GM21390 (cell line): ENCODE measurements around the gene AGPAT4.
"Not testable (repeated sequence)": the region's sequence is repeated elsewhere in the genome, so short reads cannot be mapped to it uniquely, and the experiment has no call there.

ENCODE experiments used
- ATAC-seq: cut with Tn5 transposase; IDR thresholded peaks from one replicate; pipeline ENCODE4 v1.9.1; 2021; ENCODE audit not compliant: unreplicated experiment

The AGPAT4 gene

DNA sequence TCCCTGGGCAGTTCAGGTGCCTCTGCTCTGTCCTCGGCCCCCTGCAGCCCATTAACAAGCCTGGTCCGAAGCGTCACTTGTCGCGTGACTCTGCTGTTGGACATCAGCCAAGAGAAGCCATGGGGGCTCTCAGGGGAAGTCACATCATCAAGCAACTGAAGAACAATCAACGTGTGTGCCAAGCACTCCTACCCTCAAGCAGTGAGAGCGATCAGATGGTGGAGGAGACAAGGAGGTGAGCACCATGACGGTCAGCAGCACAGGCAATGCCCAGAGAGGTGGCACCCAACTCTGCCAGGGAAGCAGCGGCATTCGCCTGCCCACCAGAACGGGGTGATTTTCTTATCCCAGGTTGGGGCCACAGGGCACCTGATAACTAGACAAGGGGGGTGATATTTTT lies 132.7 kb downstream of the AGPAT4 start:
- no peak for ATAC-seq

DNA sequence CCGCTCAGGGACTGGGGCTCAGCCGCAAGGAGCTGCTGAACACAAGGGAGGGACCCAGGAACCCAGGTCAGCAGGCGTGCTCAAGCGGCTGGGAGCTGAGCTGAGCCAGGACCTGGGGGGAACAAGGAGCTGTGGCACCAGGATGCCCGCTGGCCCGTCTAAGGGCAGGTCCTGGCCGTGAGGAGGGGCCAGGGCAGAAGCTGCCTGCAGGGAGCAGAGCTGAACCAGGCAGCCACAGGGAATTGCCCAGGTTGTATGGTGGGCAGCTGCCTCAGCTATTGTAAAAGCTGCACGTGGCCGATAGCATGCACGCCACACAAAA lies 133.3 kb downstream of the AGPAT4 start:
- ATAC-seq = no peak

DNA sequence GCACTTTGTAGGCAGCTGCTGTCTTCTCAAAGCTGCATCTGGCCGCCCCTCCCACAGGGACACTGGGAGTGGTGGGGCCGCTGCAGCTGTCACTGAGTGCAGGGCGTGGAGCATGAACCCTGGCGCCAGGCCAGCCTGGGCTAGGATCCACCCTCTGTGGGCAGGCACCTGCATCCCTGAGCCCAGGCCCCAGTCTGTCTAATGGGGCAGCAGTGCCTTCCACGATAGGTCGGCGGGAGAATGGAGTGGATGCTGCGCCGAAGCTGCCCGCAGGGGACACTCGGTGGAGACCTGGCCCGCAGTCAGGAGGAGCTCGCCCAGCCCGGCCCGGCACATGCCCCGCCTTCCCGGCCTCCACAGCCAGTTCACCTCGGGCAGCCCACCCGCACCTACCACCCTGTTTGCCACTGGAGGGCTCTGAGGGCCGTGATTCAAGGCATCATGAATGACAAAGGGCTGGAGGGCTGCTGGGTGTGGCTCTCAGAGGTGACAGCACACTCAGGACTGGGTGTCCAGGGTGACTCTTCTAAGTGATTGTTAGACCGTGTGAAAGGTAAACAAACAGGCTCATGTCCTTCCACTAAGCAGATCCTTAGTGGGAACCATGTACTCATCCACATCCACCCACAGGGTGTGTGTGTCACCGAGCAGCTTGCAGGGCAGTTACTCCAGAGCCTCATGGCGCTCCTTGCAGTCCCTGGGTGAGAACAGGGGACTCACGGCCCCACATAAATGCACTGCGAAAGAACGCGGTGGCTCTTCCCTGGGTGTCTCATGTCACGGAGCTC lies 133.9 kb downstream of the AGPAT4 start:
- ATAC-seq = no peak

DNA sequence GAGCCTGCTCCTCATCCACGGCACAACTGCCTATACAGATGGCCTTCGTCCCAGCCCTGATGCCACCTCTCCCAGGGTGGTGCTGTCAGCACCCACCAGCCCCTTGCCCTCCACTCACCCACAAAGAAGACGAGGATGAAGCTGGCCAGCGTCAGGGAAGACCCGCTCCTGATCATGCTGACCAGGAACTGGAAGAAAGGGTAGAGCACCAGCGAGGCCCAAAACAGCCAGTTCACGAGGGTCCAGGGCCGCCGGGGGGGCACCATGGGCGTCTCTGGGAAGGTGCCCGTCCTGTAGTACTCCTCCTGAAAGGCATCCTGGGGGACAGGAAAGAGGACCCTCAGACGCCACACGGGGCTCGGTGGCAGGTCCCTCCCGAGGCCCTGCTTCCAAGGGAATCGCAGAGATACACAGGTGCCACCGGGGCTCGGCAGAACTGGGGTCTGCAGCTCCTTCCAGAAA lies 134.5 kb downstream of the AGPAT4 start:
- no peak for ATAC-seq

DNA sequence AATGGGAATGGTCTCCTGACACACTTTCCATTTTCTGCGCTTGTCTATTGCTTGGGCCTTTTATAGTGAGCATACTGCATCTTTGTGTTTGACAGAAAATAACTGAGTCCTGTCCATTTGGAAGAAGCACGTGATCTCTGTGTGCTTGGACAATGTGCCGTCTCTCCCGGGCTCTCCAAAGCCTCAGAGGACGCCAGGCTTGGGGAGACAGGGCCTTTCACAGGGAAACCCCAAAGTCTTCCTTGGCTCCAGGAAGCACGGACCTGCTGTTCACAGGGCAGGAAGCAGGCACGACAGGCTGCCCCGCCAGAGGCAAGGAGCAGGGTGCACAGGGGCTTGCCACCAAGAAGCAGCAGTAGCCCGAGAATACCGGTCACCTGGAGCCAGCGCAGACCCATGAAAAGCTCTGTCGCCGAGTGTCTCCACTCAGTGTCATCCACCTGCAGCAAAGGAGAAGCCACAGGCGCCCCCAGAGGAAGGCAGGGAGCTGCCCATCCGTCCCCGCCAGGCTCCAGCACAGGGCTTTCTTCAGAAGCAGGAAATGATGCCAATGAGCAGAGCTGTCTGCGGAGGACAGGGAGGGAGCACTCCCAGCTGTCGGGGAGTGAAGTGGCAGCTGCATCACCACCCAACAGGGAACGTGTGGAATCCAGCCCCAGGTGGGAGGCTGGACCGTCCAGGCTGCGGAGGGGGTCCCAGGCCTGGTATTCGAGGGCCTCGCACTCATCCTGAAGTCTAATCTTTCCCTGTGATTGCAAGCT lies 135.1 kb downstream of the AGPAT4 start:
- no peak for ATAC-seq

DNA sequence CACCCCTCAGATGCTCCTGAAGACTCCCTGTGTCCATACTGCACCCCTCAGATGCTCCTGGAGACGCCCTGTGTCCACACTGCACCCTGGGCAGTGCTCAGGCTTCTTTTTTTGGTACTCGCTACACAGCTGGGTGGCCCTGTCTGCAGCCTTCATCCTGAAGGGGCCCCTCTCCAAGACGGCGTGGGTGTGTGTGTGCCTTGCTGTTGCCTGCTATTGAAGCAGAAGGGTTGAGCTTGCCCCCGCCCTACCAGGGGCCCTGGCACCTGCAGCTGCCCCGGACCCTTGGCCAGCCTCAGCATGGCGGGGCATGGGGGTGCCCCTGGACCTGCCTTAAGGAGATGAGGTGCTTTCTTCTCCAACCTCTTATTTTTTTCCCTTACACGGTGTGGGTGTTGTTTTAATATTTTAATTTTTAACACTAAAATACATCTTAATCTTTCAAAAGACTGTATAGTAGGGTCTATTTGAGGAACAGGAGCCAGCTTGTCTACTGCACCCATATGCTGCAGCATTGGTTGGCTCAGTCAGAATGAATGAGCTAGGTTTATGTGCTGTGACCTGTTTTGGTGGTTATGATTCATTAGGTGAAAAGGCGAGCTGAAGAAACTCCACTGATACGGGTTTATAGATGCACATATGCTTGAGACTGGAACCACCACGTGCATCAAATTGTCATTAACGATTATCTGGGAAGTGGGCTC lies 135.9 kb downstream of the AGPAT4 start:
- ATAC-seq = no peak

DNA sequence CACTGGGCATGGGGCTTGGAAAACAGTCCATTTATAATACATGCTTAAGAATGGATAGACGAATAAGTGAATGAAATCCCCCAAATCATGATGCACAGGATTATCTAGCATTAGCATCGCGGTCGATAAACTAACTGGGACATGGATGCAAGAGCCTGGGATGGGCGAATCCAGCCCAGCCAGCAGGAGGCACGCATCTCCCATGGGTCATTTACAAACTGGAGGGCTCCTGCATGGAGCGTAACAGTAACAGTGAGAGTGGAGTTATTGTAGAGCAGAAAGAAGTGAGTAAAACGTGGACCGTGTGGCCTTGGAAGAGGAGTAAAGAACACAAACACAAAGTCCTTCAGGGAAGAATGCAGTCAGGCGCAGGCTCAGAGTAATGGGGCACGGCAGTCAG lies 136.5 kb downstream of the AGPAT4 start:
- ATAC-seq = no peak

DNA sequence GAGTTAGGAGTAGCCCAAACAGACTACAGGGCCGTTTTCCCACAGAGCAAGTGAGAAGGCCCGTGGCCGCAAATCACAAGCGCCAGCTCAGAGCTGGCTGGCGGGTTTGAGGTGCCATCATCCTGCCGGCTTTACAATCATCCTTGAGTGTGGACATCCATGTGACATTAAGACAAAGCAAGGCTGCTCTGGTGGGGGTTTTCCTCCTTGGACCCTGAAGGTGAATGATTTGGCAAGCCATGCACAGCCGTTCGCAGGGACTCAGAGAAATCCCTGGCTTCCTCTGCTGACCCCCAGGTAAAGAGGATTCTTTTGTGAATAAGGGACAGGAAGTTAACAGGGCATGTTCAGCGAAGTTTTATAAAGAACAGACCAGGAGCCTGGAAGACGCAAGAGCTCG lies 137.2 kb downstream of the AGPAT4 start:
- no peak for ATAC-seq

DNA sequence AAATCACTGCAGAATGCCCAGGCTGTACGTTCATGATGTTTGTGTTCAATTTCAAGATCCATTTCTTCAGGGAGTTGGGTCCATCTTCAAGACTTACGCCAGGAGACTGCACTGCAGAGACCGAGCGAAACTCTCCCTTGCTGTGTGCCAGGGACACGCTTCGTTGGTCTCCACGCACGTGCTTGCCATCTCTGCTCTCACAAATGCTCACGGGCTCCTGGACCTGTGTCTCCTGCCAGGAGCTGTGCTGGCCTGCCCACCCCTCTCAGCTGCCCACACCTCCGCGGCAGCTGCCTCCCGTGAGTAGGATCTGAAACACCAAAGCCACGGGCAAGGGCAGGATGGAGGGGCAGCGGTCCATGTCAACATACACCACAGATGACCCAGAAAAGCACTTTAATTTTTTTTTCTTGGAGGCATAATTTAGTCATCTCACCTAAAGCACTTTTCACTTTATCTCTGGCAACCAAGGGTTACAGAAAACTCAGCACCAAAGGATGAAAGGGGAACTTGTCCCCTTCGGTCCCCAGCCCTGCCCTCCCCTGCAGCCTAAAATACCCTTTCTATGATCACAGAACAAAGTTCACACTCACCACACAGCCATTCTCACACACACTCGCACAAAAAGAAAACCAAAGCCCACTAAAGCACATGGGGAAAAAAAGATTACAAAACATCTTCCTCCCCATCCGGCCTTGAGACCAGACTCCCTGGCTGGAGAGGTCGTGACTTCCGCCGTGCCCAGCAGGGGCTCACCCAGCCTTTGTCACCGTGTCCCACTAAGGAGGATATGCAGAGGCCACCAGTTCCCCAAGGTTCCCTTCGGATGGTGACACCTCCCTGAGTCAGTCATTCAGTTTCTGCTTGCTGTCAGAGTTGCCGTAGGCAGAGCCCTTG lies 137.9 kb downstream of the AGPAT4 start:
- peak; percentile 40 for ATAC-seq

DNA sequence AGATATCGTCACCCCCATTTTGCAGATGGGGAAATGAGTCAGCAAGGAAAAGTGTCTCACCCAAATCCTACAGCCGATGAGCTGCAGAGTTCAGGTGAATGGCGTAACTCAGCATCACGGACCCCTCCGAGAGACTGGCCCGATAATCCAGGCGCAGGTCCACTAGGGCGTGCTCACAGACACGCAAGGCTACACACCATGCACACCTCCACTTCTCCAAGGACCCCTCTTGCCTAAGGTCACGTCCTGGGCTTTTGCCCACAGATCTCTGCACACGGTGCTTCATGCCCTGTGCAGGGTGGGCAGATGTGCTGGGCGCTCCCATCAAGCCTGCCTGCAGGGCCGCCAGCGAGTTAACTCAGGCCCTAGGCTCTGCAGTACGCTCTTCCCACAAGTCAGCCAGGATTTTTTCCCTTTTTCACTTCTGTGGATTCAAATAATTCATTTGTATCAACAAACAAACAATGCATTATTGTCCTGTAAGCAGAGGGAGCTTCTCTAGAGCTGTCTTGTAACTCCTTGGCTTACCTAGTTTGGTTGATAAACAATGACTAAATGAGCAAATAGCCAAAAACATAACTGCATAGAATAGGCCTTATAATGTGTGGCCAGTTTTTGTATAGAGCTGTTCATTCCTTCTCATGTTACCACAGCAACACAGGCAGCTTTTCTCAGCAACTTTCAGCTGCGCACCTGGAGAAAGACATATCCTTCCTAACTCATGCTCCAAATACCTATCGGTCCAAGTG lies 139.1 kb downstream of the AGPAT4 start:
- ATAC-seq = no peak

DNA sequence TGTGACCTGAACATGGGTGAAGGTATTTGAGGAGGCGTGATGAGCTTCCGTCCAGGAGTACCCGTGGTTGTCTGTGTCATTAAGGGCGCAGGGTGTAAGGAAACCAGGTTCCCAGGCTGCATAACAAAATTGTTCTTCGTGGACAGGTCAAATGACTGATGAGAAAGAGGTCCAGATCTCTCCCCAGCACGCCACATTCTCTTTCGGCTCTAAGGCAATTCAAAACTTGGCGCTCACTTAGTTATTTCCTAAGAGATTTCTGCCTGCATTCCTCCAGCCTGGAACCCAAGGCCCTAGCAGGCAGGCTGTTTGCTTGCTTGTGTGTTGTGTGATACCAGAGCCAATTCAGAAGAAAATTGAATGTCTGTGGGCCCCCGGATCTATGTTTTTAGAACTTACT lies 139.9 kb downstream of the AGPAT4 start:
- ATAC-seq = no peak

DNA sequence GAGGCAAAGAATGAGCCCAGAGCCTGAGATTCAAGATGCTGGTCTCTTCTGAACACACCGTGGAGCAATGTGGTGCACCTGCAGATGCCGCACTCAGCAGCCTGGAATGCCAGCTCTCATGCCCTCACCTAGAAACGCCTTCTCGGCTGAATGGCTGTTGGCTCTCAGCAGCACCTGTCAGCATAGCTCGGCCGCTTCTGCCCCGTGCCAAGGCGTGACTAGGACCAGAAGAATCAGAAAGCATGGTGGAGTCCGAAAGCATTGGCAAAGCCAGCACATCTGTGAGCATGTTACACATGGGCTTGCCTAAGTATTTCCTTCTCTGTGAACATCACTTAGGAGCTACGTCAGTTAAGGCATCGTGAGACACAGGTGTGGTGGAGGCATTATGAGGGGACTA lies 141.5 kb downstream of the AGPAT4 start:
- no peak for ATAC-seq

DNA sequence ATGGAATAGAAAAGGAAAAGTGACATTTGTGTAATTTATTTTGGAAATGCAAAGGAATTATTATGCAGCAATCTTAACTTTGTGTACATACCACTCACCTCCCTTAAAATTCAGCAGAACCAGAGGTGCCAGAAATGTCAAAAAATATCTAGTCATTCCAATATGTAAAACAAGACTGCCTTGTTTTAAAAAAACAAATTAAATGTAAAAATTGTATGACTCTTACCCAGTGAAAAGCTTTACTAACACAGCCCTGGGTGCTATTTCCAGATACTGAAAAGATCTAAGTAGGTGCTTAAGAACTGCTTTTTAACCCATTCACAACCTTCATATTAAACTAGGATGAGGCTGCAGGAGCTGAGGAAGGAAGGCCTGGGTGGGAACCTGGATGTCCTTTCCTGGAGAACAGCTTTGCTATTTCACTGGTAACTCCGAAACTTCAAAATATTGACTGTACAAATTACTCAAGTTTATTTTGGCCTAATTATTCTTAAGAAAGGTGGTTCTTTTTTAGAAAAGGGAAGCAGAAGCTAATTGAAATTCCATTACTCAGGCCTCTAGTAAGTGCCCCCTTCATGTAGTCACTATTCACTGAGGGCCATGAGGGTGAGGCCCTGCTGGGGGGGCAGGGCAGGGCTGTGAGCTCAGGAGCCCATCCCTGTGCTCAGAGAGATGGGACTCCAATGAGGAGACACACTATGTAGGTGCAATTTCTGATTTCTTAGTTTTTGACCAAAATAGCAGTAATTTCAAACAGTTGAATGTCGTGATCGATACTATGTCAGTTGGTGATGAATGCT lies 142.7 kb downstream of the AGPAT4 start:
- no peak for ATAC-seq

DNA sequence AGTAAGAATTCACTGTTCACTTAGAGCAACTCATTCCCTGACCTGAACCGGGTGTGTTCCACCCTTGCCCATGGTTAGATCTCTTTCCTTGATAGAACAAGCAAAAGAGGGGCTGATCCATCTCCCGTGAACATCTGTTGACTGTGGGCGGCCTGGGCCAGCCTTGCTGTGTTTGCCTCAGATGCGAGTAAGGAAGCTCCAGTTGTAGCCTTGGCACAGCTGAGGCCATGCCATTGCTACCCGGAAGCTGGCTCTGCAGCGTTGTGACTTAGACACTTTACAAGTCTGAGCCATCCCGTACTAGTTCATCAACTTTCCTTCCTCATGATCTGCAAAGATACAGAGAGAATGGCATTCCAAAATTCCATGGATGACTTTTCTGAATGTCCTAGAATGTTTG lies 143.3 kb downstream of the AGPAT4 start:
- ATAC-seq = no peak

DNA sequence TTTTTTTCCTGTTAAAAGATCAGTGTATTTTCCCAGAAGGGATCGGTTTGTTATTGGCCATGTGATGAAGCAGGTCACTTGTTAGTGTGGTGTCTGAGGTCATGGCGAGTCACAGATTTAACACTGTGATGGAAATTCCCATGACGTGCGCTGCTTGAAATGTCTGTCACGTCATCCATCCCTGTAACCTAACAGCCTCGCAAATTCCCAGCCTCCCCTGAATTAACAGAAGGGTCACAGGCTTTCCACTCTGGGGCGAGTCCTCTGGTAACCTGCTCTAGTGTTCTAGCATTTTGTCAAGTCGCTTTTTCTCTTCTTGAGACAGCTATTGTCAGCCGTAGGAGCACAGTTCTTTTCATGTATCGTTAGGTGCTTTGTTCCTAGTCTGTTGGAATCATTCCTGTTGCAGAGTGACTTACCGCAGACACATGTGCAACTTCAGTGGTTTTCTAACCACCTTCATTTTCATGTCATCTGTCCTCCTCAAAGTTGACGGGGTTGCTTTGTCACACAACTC lies 145.1 kb downstream of the AGPAT4 start:
- no peak for ATAC-seq

DNA sequence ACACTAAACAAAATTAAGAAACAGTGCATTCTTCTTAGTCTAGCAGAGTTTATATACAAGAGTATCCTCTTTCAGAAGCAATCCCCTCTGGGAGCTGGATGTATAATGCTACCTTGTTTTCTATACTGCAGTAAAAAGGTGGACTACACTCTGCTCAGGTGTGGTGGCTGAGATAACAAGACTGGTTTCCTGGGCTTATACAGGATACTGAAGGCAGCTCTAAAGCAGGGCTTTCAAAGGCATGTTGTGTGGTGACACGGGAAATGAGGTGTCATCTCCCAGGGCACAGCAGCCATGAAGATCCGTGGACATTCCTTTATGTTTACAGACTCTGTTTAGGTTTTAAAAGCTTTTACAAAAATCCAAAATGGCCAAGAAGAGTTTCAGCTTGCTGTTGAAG lies 145.6 kb downstream of the AGPAT4 start:
- no peak for ATAC-seq

DNA sequence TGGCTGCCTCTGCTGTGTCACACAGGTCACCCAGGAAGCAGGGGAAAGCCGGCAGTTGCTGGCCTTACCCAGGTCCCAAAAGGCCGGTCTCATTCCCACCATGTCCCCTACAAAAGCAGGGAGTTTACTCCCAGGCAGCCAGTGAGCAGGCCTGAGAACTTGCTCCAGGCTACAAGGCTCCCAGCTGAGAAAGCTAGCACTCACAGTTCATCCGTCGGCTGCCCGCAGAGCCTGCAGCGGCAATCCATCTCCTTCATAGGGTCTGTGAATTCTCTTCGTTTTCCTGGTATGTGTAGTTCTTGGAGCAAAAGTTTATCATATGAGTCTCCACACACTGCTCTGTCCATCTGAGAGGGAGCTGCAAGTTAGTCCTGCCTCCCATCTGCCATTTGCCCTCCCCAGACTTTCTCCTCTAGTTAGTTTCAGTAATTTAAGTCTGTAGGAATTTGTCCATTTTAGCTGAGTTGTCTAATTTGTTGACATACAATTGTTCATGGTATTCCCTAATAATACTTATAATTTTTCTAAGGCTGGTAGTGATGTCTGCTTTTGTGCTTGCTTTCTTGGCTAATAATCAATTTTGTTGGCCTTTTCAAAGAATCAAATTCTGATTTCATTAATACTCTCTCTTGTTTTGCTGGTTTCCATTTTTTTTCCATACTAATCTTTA lies 146.7 kb downstream of the AGPAT4 start:
- no peak for ATAC-seq

DNA sequence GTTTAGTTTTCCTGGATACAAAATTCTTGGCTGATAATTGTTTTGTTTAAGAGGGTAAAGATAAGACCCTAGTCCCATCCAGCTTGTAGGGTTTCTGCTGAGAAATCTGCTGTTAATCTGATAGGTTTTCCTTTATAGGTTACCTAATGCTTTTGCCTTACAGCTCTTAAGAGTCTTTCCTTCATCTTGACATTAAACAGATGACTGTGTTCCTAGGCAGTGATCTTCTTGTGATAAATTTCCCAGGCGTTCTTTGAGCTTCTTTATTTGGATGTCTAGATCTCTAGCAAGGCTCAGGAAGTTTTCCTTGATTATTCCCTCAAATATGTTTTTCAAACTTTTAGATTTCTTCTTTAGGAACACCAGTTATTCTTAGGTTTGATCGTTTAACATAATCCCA lies 148.3 kb downstream of the AGPAT4 start:
- ATAC-seq = no peak

DNA sequence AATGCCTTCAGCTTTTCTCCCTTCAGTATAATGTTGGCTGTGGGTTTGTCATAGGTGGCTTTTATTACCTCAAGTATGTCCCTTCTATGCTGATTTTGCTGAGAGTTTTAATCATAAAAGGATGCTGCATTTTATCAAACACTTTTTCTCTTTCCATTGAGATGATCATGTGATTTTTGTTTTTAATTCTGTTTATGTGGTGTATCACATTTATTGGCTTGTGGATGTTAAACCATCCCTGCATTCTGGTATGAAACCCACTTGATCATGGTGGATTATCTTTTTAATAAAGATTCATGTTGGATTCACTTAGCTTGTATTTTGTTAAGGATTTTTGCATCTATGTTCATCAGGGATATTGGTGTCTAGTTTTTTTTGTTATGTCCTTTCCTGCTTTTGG lies 150.5 kb downstream of the AGPAT4 start:
- not testable (repeated sequence) for ATAC-seq
